A549 treated with dexamethasone at 1 μM for 4 hours (cell line): ENCODE data around the gene PGM3. TPM values are rescaled to one million over a fixed set of nuclear protein-coding genes. Genes with fewer than 3 reads are reported as not detected.

Source experiments
- total RNA-seq: library from RNA; stranded (reverse); fragments of 200-300 nt; extraction: Qiagen RNA extraction; gene quantifications from 5 replicates; pipeline ENCODE4 v1.2.3, GENCODE V29; 2022

The PGM3 gene, protein sequence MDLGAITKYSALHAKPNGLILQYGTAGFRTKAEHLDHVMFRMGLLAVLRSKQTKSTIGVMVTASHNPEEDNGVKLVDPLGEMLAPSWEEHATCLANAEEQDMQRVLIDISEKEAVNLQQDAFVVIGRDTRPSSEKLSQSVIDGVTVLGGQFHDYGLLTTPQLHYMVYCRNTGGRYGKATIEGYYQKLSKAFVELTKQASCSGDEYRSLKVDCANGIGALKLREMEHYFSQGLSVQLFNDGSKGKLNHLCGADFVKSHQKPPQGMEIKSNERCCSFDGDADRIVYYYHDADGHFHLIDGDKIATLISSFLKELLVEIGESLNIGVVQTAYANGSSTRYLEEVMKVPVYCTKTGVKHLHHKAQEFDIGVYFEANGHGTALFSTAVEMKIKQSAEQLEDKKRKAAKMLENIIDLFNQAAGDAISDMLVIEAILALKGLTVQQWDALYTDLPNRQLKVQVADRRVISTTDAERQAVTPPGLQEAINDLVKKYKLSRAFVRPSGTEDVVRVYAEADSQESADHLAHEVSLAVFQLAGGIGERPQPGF
- total RNA-seq = 20.4 to 28.2 TPM (median 25.3 TPM) in 5 replicates

DNA sequence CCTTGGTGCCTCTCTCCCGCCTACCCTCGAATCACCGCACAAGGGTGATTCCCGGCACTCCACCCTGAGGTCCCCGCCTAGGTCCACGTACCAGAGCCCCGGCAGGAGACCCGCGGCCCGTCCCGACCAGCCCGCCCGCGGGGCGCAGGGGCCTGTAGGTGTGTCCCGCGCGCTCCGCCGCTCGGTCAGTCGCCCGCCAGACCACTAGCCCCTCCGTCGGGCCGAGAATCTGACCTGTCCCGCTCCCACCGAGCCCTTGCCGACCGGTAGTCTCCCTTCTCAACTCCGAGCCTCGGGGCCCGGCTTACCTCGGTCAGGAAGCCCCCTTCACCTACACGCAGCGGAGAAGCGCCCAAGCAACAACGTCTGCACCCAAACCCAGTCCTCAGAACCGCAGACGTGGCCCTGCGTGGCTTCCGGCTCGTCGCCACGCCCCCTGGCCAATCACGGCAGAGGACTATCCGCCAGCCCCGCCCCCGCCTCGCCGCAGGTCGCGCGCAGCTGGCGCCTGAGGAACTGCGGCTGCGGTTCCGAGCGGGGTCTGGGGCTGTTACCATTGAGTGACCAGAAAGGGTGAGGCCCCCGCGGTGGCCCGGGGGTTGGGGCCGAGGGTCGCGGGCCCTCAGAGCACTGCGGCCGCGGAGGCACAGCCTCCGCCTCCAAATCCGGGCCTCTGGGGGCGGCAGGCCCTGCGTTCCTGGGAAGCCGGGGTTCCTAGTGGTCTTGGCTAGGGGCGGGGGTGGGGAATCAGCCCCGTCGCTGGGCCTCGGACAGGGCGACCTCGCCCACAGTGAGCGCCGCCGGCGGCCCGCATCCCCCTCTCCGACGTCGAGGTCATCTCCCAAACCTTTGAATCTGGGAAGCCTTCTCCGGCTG lies at the start of gene PGM3, which contains the start of gene RWDD2A:
Gene PGM3, minus strand, starts transcription at position 395 of the 876 bp plus-strand sequence. CDS start 2,253 bp downstream, outside the sequence.
Gene RWDD2A, plus strand, starts transcription at position 487 of the 876 bp plus-strand sequence. CDS start 1,095 bp downstream, outside the sequence.

Other genes with a start within 250 kb of the PGM3 start
- gene UBE3D, start 127.4 kb downstream of the PGM3 start, total RNA-seq = 2.8 to 3.7 TPM (median 2.8 TPM) in 5 replicates
- 2.0 to 3.6 TPM (median 2.6 TPM) in 5 replicates for gene DOP1A, start 125.6 kb downstream of the PGM3 start, total RNA-seq
- gene RWDD2A, start 92 bp upstream of the PGM3 start, total RNA-seq = 1.3 to 1.9 TPM (median 1.7 TPM) in 5 replicates
- 37.5 to 43.4 TPM (median 39.0 TPM) in 5 replicates for gene ME1, start 237.8 kb upstream of the PGM3 start, total RNA-seq